Medulla oblongata (tissue), 1 donor: ENCODE results near the gene ZNF134.

Source experiments
- DNase-seq: peaks from one replicate; pipeline ENCODE4 v3.0.0-alpha.2; 2015; ENCODE audit errors: extremely low spot score

Gene ZNF134

GRCh38 chr19:57637379-57637778 is 23.3 kb downstream of the ZNF134 start:
- no peak for DNase-seq

GRCh38 chr19:57641715-57642234 is 27.7 kb downstream of the ZNF134 start:
- DNase-seq = no peak

GRCh38 chr19:57642396-57643046 is 28.5 kb downstream of the ZNF134 start:
- no peak for DNase-seq

- no peak for DNase-seq
Measured at GRCh38 chr19:57643734-57644133, 29.7 kb downstream of the ZNF134 start.

GRCh38 chr19:57648331-57649003 is 34.4 kb downstream of the ZNF134 start:
- peak; percentile 7 for DNase-seq

- DNase-seq = no peak
Measured at GRCh38 chr19:57651654-57651996, 37.6 kb downstream of the ZNF134 start.

- DNase-seq = no peak
Measured at GRCh38 chr19:57653689-57654088, 39.6 kb downstream of the ZNF134 start.

- no peak for DNase-seq
Measured at GRCh38 chr19:57655443-57655842, 41.4 kb downstream of the ZNF134 start.

- no peak for DNase-seq
Measured at GRCh38 chr19:57656346-57656745, 42.3 kb downstream of the ZNF134 start.

- peak; percentile 27 for DNase-seq
Measured at GRCh38 chr19:57664269-57665127, 50.5 kb downstream of the ZNF134 start.

GRCh38 chr19:57665261-57665806 is 51.3 kb downstream of the ZNF134 start:
- no peak for DNase-seq

- no peak for DNase-seq
Measured at GRCh38 chr19:57667228-57667627, 53.2 kb downstream of the ZNF134 start.

- no peak for DNase-seq
Measured at GRCh38 chr19:57668635-57669034, 54.6 kb downstream of the ZNF134 start, which contains the start of gene ZSCAN4. TSS of gene ZSCAN4 (plus strand) at chr19:57668935. CDS start at chr19:57676146, 7,211 bp downstream.

- no peak for DNase-seq
Measured at GRCh38 chr19:57671124-57671895, 57.3 kb downstream of the ZNF134 start.

GRCh38 chr19:57672466-57672865 is 58.4 kb downstream of the ZNF134 start:
- DNase-seq = no peak
